Glutamatergic neuron (in vitro differentiated cells): Measurements from ENCODE around the gene TMCO2. TPM values are rescaled to one million over a fixed set of nuclear protein-coding genes. Genes with fewer than 3 reads are reported as not detected.

Experiments
- DNase-seq: peaks from one replicate; pipeline ENCODE4 v3.0.0; 2022
- H3K27ac Mint-ChIP-seq: one replicate; pipeline ENCODE4 v1.8.0; 2020; ENCODE audit warnings: mild to moderate bottlenecking, mixed read lengths, inconsistent platforms; ENCODE audit not compliant: unreplicated experiment
- H3K27me3 Mint-ChIP-seq: one replicate; pipeline ENCODE4 v1.8.0; 2020; ENCODE audit warnings: mild to moderate bottlenecking, moderate library complexity, mixed read lengths, inconsistent platforms; ENCODE audit not compliant: unreplicated experiment
- H3K36me3 Mint-ChIP-seq: one replicate; pipeline ENCODE4 v1.8.0; 2020; ENCODE audit warnings: mild to moderate bottlenecking, mixed read lengths, inconsistent platforms; ENCODE audit not compliant: unreplicated experiment
- H3K4me1 Mint-ChIP-seq: one replicate; pipeline ENCODE4 v1.8.0; 2020; ENCODE audit warnings: mild to moderate bottlenecking, low read depth, mixed read lengths, inconsistent platforms; ENCODE audit not compliant: unreplicated experiment
- H3K4me3 Mint-ChIP-seq: one replicate; pipeline ENCODE4 v1.8.0; 2020; ENCODE audit warnings: mild to moderate bottlenecking, mixed read lengths, inconsistent platforms; ENCODE audit not compliant: unreplicated experiment
- H3K9me3 Mint-ChIP-seq: one replicate; pipeline ENCODE4 v1.8.0; 2020; ENCODE audit warnings: mild to moderate bottlenecking, moderate library complexity, mixed read lengths, inconsistent platforms; ENCODE audit not compliant: unreplicated experiment
- CTCF ChIP-seq: fragments of 200-600 bp; sonication (generic); IDR thresholded peaks from one replicate; pipeline ENCODE4 v1.5.0; 2021; ENCODE audit not compliant: partially characterized antibody, unreplicated experiment
- total RNA-seq: library from RNA; stranded (reverse); fragmentation: NEBNext Ultra II Directional; extraction: Animal tissue kit (Norgen Biotek cat#: 25700); gene quantifications from one replicate; pipeline ENCODE4 v1.2.1, GENCODE V29; 2021; ENCODE audit not compliant: unreplicated experiment

TMCO2 gene
- total RNA-seq, 1 donor from 2014 or later = not detected

- no peaks in the 10 kb centered on the region for H3K9me3 Mint-ChIP-seq
Measured at GRCh38 chr1:40240390-40240789, 7.3 kb upstream of the TMCO2 start.

GRCh38 chr1:40241362-40241761, 6.4 kb upstream of the TMCO2 start:
- Mint-ChIP-seq H3K4me1 (no peaks in the 10 kb centered on the region), H3K9me3 (no peaks in the 10 kb centered on the region), H3K27me3 (peaks cover 2% of the 10 kb centered on the region), H3K4me3 (no peak overlapping the region), H3K27ac (no peak overlapping the region), H3K36me3 (no peaks in the 10 kb centered on the region)
- no peak for TF ChIP-seq CTCF
- no peak for DNase-seq

More at GRCh38 chr1:40240390-40240789, 7.3 kb upstream of the TMCO2 start:
- no peak for TF ChIP-seq CTCF
- Mint-ChIP-seq H3K4me3 (no peak overlapping the region), H3K27ac (no peak overlapping the region), H3K27me3 (peaks cover 2% of the 10 kb centered on the region), H3K36me3 (no peaks in the 10 kb centered on the region), H3K4me1 (no peaks in the 10 kb centered on the region)
- no peak for DNase-seq

- TF ChIP-seq CTCF = no peak
- Mint-ChIP-seq H3K9me3 (no peaks in the 10 kb centered on the region), H3K4me3 (no peak overlapping the region), H3K36me3 (no peaks in the 10 kb centered on the region), H3K4me1 (no peaks in the 10 kb centered on the region), H3K27me3 (peaks cover 2% of the 10 kb centered on the region), H3K27ac (no peak overlapping the region)
- DNase-seq = no peak
Measured at GRCh38 chr1:40243351-40243750, 4.4 kb upstream of the TMCO2 start.

- TF ChIP-seq CTCF = no peak
- H3K36me3 Mint-ChIP-seq = no peaks in the 10 kb centered on the region
- H3K4me3 Mint-ChIP-seq = no peak overlapping the region
- no peak overlapping the region for H3K27ac Mint-ChIP-seq
- H3K4me1 Mint-ChIP-seq = no peaks in the 10 kb centered on the region
- peaks cover 2% of the 10 kb centered on the region for H3K27me3 Mint-ChIP-seq
- no peaks in the 10 kb centered on the region for H3K9me3 Mint-ChIP-seq
- no peak for DNase-seq
Measured at GRCh38 chr1:40244138-40244744, 3.5 kb upstream of the TMCO2 start.

GRCh38 chr1:40245686-40246085, 2.1 kb upstream of the TMCO2 start:
- Mint-ChIP-seq H3K4me3 (no peak overlapping the region), H3K36me3 (no peaks in the 10 kb centered on the region), H3K27me3 (peaks cover 2% of the 10 kb centered on the region), H3K9me3 (no peaks in the 10 kb centered on the region), H3K27ac (no peak overlapping the region), H3K4me1 (no peaks in the 10 kb centered on the region)
- TF ChIP-seq CTCF = no peak
- no peak for DNase-seq
